Measurements from ENCODE around the gene PROSER2.

DNA sequence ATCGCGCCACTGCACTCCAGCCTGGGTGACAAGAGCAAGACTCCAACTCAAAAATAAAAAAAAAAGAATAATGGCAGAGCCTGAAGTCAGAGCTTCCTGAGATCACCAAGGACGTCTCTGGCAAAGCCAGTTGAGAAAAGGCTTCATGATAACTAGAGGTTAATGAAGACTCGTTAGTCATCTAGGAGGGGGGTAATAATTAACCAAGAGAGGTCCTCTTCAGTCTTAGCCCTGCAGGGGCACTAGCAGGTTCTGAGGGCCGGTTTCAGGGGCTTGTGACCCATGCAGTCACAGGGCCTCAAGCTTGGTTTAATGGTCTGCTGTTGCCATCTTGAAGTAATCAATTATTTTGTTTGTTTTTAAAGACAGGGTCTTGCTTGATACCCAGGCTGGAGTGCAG lies 28.6 kb upstream of the PROSER2 start:
- no peak for TF ChIP-seq TAF1 (IDR thresholded peaks at IDR 0.05; ENCODE audit: borderline replicate concordance, low read depth, low read length)
- no peak for TF ChIP-seq POLR2AphosphoS5 (IDR thresholded peaks at IDR 0.05; ENCODE audit: low read depth, low read length)
